COLO668 (cell line): ENCODE results near the gene TTLL12.

ENCODE experiments used
- DNase-seq: peaks from one replicate; lab custom pipeline; 2025; ENCODE audit not compliant: unreplicated experiment; lab: John Stamatoyannopoulos, UW

The TTLL12 gene

DNA sequence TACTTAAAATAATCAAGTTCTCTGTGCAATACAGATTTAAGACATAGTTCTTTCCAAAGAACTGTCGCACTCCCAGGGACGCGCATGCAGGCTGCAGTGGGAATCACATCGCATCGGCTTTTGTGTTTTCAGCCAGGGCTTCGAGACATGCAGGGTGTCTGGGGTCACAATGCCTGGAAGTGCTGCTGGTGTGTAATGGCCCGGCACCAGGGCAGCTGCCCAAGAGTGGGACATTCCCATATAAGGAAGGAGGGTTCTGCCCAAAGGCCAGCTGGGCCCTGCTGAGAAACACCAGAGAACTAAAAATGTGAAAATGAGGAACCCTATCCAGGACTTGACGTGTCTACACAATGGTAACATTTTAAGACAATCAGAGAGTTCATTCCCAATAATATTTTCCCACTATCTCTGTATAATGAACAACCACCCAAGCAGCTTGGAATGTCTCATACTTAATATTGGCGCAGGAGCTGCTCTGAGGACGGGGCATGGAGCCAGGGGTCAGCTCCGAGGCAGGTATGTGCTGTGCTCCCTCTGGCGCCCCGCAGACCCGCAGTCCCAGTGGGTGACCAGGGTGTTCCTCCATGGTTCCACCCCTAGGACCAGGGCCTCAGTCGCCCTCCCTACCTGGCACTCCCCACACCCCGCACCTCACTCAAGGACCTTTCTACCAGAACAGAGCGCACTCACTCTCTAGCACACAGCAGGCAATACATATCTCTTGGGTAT, 55.0 kb downstream of the TTLL12 start:
- no peak for DNase-seq

DNA sequence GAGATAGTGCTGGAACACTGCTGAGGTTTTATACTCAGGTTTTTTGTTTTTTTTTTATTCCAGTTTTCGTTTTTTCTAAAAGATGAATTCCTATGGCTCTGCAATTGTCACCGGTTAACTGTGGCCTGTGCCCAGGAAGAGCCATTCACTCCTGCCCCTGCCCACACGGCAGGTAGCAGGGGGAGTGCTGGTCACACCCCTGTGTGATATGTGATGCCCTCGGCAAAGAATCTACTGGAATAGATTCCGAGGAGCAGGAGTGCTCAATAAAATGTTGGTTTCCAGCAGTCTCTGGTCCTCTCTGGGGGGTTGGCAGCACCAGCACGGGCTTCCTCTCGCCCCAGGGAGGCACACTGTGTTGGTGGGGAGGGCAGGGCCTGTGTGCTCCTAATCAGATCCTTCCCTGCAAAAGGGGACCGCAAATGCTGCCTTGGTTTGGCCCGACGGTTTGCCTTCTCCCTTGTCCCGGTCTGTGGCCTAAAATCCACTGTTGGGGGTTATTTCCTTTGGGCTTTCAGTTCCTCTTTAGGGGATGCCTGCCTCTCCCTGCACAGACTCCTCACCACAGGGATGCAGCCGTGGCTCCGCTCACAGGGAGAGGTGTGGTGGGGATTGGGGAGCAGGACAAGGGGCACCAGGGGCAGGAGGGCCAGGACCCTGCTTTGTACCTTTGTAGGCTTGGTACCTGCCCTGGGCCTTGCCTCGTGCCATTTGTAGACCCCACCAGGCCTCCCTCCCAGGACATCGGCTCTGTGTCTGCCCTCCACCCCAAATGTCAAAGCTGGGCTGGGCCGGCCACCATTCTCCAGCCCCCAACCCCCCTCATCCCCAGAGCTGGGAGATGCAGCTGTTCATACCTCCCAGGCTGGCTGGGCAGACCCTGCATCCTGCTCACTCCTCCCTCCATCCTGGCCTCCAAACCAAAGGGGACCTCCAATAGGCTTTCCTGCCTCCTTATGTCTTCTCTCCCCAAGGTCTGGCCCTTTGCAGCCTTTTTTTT, 57.2 kb downstream of the TTLL12 start:
- peak; percentile 67 for DNase-seq

- peak; percentile 95 for DNase-seq
Measured at GRCh38 chr22:43128928-43129424, 58.0 kb downstream of the TTLL12 start.

- DNase-seq = peak; percentile 57
Measured at GRCh38 chr22:43128116-43128515, 58.8 kb downstream of the TTLL12 start.

- DNase-seq = peak; percentile 79
Measured at GRCh38 chr22:43127166-43127908, 59.6 kb downstream of the TTLL12 start.

DNA sequence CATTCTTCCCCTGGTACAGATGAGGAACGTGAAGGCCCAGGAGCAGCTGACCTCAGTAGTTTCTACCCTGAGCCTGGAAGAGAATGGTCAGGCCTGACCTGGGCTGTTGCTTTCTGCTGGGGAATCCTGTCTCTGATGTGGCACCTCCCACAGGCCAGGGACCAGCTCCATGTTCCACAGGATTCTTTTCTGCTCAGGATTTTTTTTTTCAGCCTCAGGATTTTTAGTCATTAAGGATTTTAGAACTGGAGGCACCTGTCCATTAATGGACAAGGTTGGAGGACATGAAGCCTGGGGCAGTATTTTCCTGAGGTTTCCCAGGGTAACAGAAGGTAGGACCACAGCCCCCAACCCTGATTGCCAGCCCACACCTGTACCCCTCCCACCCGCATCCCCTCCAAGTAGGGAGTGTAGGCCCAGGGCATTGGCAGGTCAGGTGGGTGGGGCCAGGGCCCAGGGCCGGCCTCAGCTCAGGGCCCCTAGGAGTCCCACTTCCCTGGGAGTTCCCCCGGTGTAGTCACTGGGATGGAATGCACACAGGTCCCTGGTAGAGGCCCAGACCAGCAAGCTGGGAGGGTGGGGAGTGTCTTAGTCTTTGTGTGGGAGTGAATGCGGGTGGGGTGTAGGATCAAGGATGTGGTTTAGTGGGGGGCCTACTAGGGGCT, 60.3 kb downstream of the TTLL12 start:
- peak; percentile 11 for DNase-seq

DNA sequence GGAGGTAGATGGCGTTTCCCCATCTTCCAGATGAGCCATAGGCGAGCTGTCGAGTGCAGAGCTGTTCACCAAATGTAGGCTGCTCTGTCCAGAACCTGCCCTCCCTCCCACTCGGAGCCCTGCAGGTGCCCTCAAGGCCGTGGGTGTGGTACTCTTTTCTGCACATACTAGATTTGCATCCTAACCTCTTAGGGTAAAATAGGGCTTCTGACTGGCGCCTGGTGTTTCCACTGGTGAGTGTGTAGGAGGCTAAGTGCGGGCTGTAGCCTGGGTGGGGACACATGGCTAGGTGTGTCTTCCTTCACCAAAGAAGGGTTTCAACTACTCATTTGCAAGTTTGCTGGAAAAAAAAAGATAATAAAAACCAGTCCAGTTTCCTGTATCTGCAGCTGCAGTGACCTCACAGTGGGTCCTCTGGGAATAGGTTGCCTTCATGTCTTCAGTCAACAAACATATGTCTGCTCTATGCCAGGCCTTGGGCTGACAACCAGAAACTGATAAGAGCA, 67.9 kb downstream of the TTLL12 start:
- DNase-seq = peak; percentile 34

GRCh38 chr22:43118024-43118849, 68.7 kb downstream of the TTLL12 start:
- no peak for DNase-seq

DNA sequence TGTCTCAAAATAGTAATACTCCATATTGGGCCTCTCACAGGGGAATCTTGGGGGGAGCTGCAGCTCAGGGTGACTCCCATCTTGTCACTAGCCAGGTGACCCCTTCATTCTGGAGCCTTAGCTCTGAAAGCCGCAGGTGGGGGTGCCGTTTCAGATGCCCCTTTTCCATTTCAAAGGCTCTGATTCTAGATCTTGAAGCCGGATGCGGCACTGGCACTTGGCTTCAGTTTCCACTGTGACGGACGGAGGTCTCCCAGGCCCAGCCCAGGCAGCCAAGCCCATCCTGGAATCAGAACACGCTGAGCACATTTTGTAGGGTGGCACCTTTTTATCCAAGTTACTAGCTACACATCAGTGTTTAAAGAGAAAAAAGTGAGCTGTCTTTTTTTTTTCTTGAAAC, 70.0 kb downstream of the TTLL12 start:
- no peak for DNase-seq
